GM12864 (cell line): Measurements from ENCODE around the gene ENPP5.

Experiments
- DNase-seq: peaks from one replicate; pipeline ENCODE4 v3.0.0-alpha.2; 2011; ENCODE audit warnings: low read depth
- H3K4me3 ChIP-seq: 2 replicates; pipeline ENCODE4 v1.5.1; 2011; ENCODE audit warnings: mild to moderate bottlenecking, low read depth, low read length, control low read depth
- CTCF ChIP-seq: IDR thresholded peaks from 2 replicates; pipeline ENCODE4 v1.5.1; 2011; ENCODE audit warnings: low read depth, mild to moderate bottlenecking, moderate library complexity, low read length, control low read depth, inconsistent platforms; ENCODE audit errors: missing control alignments

Gene ENPP5

GRCh38 chr6:46203391-46204177 lies 32.8 kb upstream of the ENPP5 start:
- no peak overlapping the region for H3K4me3 ChIP-seq
- TF ChIP-seq CTCF, result no peak
- no peak for DNase-seq

- no peak overlapping the region for H3K4me3 ChIP-seq
- no peak for TF ChIP-seq CTCF
- no peak for DNase-seq
Measured at GRCh38 chr6:46201702-46202101, 30.9 kb upstream of the ENPP5 start.

GRCh38 chr6:46199387-46199786 lies 28.6 kb upstream of the ENPP5 start:
- DNase-seq, result no peak
- TF ChIP-seq CTCF, result no peak
- H3K4me3 ChIP-seq, result no peak overlapping the region

- no peak overlapping the region for H3K4me3 ChIP-seq
- DNase-seq, result no peak
- no peak for TF ChIP-seq CTCF
Measured at GRCh38 chr6:46191961-46192360, 21.2 kb upstream of the ENPP5 start.

- no peak overlapping the region for H3K4me3 ChIP-seq
- DNase-seq, result no peak
- no peak for TF ChIP-seq CTCF
Measured at GRCh38 chr6:46190889-46191288, 20.1 kb upstream of the ENPP5 start.

GRCh38 chr6:46189726-46190125 lies 18.9 kb upstream of the ENPP5 start:
- no peak for DNase-seq
- H3K4me3 ChIP-seq, result no peak overlapping the region
- TF ChIP-seq CTCF, result no peak

GRCh38 chr6:46186583-46186982 lies 15.8 kb upstream of the ENPP5 start:
- DNase-seq, result no peak
- TF ChIP-seq CTCF, result no peak
- no peak overlapping the region for H3K4me3 ChIP-seq
